Right atrium auricular region (tissue), 2 donors: ENCODE results near the gene SLC20A1. TPM values are rescaled to one million over a fixed set of nuclear protein-coding genes. Genes with fewer than 3 reads are reported as not detected.

Experiments used
- DNase-seq: peaks from one replicate; pipeline ENCODE4 v3.0.0-alpha.2; 2019; ENCODE audit warnings: low spot score
- H3K27ac ChIP-seq, 2 donors: fragments of 200-600 bp; sonication (generic); 1 replicate in 1 of 2; 2 replicates in 1 of 2; pipeline ENCODE4 v1.5.1; 2016 to 2019
- H3K27me3 ChIP-seq, 2 donors: fragments of 200-600 bp; sonication (generic); one replicate each; pipeline versions ENCODE4 v1.5.1 to v1.6.0; 2017 to 2019
- H3K36me3 ChIP-seq: fragments of 200-600 bp; sonication (generic); one replicate; pipeline ENCODE4 v1.5.1; 2016
- H3K4me1 ChIP-seq, 2 donors: fragments of 200-600 bp; sonication (generic); one replicate each; pipeline versions ENCODE4 v1.5.1 to v1.6.0; 2017 to 2019
- H3K4me3 ChIP-seq, 2 donors: fragments of 200-600 bp; sonication (generic); 1 replicate in 1 of 2; 2 replicates in 1 of 2; pipeline ENCODE4 v1.5.1; 2017 to 2019; ENCODE audit warnings: mild to moderate bottlenecking in 1 of 2, moderate library complexity in 1 of 2
- H3K9me3 ChIP-seq, 2 donors: fragments of 200-600 bp; sonication (generic); one replicate each; pipeline ENCODE4 v1.5.1; 2019
- total RNA-seq, 2 donors: library from RNA; depleted of rRNA; stranded (reverse); fragments of >200 nt; gene quantifications; one replicate each; pipeline ENCODE4 v1.1.0, GENCODE V29; 2016
- TF ChIP-seq, protein P1 (sequence below), 2 donors: fragments of 200-600 bp; sonication (generic); IDR thresholded peaks; one replicate each; pipeline ENCODE4 v1.5.1; 2019; ENCODE audit warnings: antibody characterized with exemption in 2 of 2

SLC20A1 gene
- total RNA-seq, 2 donors from 2014 or later: 16.8 to 19.7 TPM

GRCh38 chr2:112629823-112630222 is 15.9 kb upstream of the SLC20A1 start:
- H3K36me3 ChIP-seq: no peaks in the 10 kb centered on the region
- TF ChIP-seq, protein P1, sequence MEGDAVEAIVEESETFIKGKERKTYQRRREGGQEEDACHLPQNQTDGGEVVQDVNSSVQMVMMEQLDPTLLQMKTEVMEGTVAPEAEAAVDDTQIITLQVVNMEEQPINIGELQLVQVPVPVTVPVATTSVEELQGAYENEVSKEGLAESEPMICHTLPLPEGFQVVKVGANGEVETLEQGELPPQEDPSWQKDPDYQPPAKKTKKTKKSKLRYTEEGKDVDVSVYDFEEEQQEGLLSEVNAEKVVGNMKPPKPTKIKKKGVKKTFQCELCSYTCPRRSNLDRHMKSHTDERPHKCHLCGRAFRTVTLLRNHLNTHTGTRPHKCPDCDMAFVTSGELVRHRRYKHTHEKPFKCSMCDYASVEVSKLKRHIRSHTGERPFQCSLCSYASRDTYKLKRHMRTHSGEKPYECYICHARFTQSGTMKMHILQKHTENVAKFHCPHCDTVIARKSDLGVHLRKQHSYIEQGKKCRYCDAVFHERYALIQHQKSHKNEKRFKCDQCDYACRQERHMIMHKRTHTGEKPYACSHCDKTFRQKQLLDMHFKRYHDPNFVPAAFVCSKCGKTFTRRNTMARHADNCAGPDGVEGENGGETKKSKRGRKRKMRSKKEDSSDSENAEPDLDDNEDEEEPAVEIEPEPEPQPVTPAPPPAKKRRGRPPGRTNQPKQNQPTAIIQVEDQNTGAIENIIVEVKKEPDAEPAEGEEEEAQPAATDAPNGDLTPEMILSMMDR (IDR thresholded peaks at IDR 0.05): no peak
- H3K27ac ChIP-seq: no peak overlapping the region
- H3K4me3 ChIP-seq: no peak overlapping the region
- H3K27me3 ChIP-seq: no peaks in the 10 kb centered on the region
- H3K9me3 ChIP-seq: no peaks in the 10 kb centered on the region
- peaks cover 0 to 45% of the 10 kb centered on the region in 2 donors for H3K4me1 ChIP-seq
- peak; percentile 32 for DNase-seq

DNA sequence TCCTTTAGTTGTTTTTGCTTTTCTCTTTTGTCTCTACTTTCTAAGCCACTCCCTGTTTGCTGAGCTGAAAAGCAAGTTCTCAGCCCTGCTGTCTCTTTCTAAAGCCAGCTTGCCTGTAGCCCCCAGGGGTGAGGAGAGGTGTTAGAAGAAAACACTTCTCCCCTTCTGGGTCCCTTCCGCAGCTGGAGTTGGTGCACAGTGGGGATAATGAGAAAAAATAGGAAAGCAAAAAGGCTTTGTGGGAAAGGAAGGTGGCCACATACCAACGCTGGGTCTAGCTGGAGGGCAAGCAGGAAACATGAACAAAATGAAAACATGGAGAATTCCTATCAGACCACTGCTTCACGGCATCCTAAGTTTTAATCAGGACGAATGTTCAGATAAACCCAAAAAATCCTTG is 15.5 kb upstream of the SLC20A1 start:
- H3K9me3 ChIP-seq: no peaks in the 10 kb centered on the region
- H3K36me3 ChIP-seq: no peaks in the 10 kb centered on the region
- H3K4me1 ChIP-seq: peaks cover 0 to 44% of the 10 kb centered on the region in 2 donors
- H3K4me3 ChIP-seq: no peak overlapping the region
- no peak overlapping the region for H3K27ac ChIP-seq
- no peaks in the 10 kb centered on the region for H3K27me3 ChIP-seq
- TF ChIP-seq, protein P1 (IDR thresholded peaks at IDR 0.05): no peak
- no peak for DNase-seq

GRCh38 chr2:112633708-112634107 is 12.0 kb upstream of the SLC20A1 start:
- Histone ChIP-seq H3K9me3 (no peaks in the 10 kb centered on the region), H3K4me3 (no peak overlapping the region), H3K27me3 (no peaks in the 10 kb centered on the region), H3K27ac (no peak overlapping the region), H3K4me1 (peaks cover 0 to 16% of the 10 kb centered on the region in 2 donors), H3K36me3 (no peaks in the 10 kb centered on the region)
- no peak for DNase-seq
- TF ChIP-seq, protein P1 (IDR thresholded peaks at IDR 0.05): no peak

DNA sequence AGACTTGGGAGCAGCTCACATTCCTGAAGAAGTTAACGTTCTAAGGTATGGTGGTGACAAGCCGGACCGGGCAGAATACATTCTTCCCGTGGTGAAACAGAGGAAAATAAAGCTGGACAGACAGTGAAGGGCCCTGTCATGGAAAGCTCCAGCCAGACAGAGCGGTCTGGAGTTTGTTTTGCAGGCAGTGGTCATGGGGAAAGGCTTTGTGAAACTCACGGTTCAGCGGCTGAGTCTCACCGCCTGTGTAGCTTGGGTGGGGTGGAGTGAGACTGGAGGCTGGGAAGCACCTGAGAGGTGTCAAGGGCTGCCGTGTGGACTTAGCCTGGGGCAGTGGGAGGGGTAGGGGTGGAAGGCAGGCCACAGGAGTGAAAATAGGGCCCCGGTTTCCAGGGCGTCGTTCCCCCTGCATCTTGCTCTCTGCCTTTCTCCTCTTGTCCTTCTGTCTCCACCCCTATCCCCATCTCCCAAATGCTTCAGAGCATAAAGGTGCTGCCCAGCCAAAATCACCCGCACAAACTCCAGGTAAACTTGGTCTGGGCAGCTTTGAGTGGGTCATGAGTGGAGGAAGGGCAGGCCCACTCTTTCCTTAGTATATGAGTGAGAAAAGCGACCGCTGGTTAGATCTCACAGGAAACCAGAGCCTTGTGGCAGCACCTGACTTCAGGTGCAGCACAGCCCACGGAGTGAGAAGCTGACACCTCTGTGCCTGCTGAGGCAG is 11.4 kb upstream of the SLC20A1 start:
- H3K36me3 ChIP-seq: no peaks in the 10 kb centered on the region
- H3K27ac ChIP-seq: no peak overlapping the region
- TF ChIP-seq, protein P1 (IDR thresholded peaks at IDR 0.05): no peak
- no peak overlapping the region for H3K4me3 ChIP-seq
- peak; percentile 11 for DNase-seq
- no peaks in the 10 kb centered on the region for H3K27me3 ChIP-seq
- no peaks in the 10 kb centered on the region for H3K9me3 ChIP-seq
- peaks cover 0 to 16% of the 10 kb centered on the region in 2 donors for H3K4me1 ChIP-seq

DNA sequence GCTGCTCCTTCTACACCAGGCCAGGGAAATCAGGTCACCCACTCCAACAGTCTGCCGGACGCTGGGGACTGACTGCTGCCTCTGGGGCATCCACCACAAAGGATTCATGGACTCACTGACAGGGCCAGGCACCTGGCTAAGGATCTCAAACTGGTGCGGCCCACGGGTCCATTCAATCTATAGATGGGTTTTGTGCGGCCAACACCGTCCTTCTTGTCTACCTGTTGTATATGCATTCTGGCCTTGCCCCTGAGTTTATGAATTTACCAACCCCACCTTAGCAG is 10.9 kb upstream of the SLC20A1 start:
- H3K27ac ChIP-seq: no peak overlapping the region
- H3K4me1 ChIP-seq: peaks cover 0 to 16% of the 10 kb centered on the region in 2 donors
- no peak overlapping the region for H3K4me3 ChIP-seq
- H3K36me3 ChIP-seq: no peaks in the 10 kb centered on the region
- H3K27me3 ChIP-seq: no peaks in the 10 kb centered on the region
- H3K9me3 ChIP-seq: no peaks in the 10 kb centered on the region
- TF ChIP-seq, protein P1 (IDR thresholded peaks at IDR 0.05): no peak
- peak; percentile 44 for DNase-seq
